Progenitor cell of endocrine pancreas (in vitro differentiated cells): Measurements from ENCODE around the gene TMEM61. TPM values are rescaled to one million over a fixed set of nuclear protein-coding genes. Genes with fewer than 3 reads are reported as not detected.

Source experiments
- DNase-seq: peaks from one replicate; pipeline ENCODE4 v3.0.0; 2021; ENCODE audit warnings: low spot score; ENCODE audit not compliant: unreplicated experiment
- H3K27ac Mint-ChIP-seq: 2 replicates; pipeline ENCODE4 v1.8.0; 2021; ENCODE audit warnings: mild to moderate bottlenecking, moderate library complexity, mixed read lengths
- H3K27me3 Mint-ChIP-seq: 2 replicates; pipeline ENCODE4 v1.8.0; 2021; ENCODE audit warnings: mixed read lengths
- H3K36me3 Mint-ChIP-seq: 2 replicates; pipeline ENCODE4 v1.8.0; 2022; ENCODE audit warnings: mixed read lengths; ENCODE audit not compliant: insufficient read depth
- H3K4me1 Mint-ChIP-seq: 2 replicates; pipeline ENCODE4 v1.8.0; 2021; ENCODE audit warnings: low read depth, mixed read lengths
- H3K4me3 Mint-ChIP-seq: 2 replicates; pipeline ENCODE4 v1.8.0; 2021; ENCODE audit warnings: low read depth, mild to moderate bottlenecking, moderate library complexity, mixed read lengths
- H3K9me3 Mint-ChIP-seq: 2 replicates; pipeline ENCODE4 v1.8.0; 2021; ENCODE audit warnings: low read depth, mixed read lengths
- CTCF ChIP-seq: fragments of 200-600 bp; sonication (generic); IDR thresholded peaks from one replicate; pipeline ENCODE4 v1.5.0; 2021; ENCODE audit warnings: antibody characterized with exemption, mild to moderate bottlenecking; ENCODE audit not compliant: unreplicated experiment
- total RNA-seq: library from RNA; stranded (reverse); gene quantifications from 2 replicates; pipeline ENCODE4 v1.2.1, GENCODE V29; 2021

The TMEM61 gene
- total RNA-seq, 1 donor from 2014 or later = 0.53 TPM

DNA sequence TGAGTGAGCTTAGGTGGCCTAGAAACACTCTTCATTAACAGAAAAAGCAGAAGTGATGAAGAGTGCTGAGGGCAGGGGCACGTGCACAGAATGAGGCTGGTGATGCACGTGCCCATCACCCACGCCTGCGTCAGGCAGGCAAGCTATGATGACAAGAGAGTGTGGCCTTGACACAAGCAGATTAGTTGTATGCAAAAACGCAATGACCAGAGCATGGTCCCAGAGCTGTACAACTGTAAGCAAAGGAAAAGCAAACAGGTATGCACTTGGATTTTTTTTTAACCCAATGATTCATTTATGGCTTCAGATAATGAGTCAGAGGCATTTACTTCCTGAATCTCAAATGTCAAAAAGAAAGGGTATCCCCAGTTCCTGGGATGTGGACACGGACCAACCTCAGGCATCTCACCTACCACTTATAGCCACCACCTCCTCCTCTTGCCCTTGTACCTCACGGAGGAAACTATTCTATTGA lies 9.1 kb upstream of the TMEM61 start:
- Mint-ChIP-seq H3K4me3 (no peak overlapping the region), H3K27me3 (peaks cover 37% of the 10 kb centered on the region), H3K36me3 (no peaks in the 10 kb centered on the region), H3K4me1 (no peaks in the 10 kb centered on the region), H3K9me3 (no peaks in the 10 kb centered on the region), H3K27ac (no peak overlapping the region)
- no peak for TF ChIP-seq CTCF
- no peak for DNase-seq

DNA sequence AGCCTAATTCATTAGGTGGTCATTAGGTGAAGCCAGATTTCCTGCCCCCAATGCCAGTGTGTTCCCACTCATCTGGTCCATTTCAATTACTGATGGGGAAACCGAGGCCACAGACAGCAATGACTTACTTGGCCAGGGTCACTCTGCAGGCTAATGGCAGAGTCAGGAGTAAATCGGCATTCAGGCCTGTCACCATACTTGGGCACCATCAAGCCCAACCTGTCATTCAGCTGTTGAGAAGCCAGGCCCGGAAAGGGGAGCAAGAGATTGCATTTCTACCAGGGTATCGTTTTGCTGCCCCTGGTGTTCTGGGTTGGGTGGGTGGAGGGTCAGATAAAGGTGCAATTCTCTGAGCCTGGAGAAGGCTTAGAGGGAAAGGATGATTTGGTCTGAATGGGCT lies 8.0 kb upstream of the TMEM61 start:
- H3K36me3 Mint-ChIP-seq = no peaks in the 10 kb centered on the region
- H3K4me3 Mint-ChIP-seq = no peak overlapping the region
- no peaks in the 10 kb centered on the region for H3K4me1 Mint-ChIP-seq
- peaks cover 38% of the 10 kb centered on the region for H3K27me3 Mint-ChIP-seq
- H3K27ac Mint-ChIP-seq = no peak overlapping the region
- no peaks in the 10 kb centered on the region for H3K9me3 Mint-ChIP-seq
- no peak for DNase-seq
- TF ChIP-seq CTCF = no peak

- peak; percentile 45 for TF ChIP-seq CTCF
- Mint-ChIP-seq H3K27ac (peak overlapping the region; percentile 13), H3K27me3 (peaks cover 45% of the 10 kb centered on the region), H3K36me3 (no peaks in the 10 kb centered on the region), H3K4me1 (no peaks in the 10 kb centered on the region), H3K9me3 (no peaks in the 10 kb centered on the region), H3K4me3 (no peak overlapping the region)
- no peak for DNase-seq
These were observed 7.1 kb upstream of the TMEM61 start for GRCh38 chr1:54973205-54973921.

GRCh38 chr1:54975356-54976108 lies 4.9 kb upstream of the TMEM61 start:
- no peak for DNase-seq
- Mint-ChIP-seq H3K27me3 (peaks cover 56% of the 10 kb centered on the region), H3K4me3 (no peak overlapping the region), H3K36me3 (no peaks in the 10 kb centered on the region), H3K4me1 (peaks cover 3% of the 10 kb centered on the region), H3K9me3 (no peaks in the 10 kb centered on the region), H3K27ac (no peak overlapping the region)
- TF ChIP-seq CTCF = no peak

DNA sequence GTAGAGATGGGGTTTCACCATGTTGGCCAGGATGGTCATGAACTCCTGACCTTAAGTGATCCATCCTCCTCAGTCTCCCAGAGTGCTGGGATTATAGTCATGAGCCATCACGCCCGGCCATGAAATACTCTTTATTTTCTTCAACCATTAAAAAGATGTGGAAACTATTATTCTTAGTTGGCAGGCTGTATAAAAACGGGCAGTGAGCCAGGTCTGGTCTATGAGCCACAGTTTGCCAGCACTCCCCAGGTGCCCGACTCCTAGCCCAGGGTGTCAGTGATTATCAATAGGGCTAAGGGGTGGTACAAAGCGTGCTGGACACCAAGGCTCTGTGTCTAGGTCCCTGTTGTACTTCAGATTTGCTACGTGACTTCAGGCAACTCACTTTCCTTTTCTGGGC lies 3.7 kb upstream of the TMEM61 start:
- H3K9me3 Mint-ChIP-seq = no peaks in the 10 kb centered on the region
- no peak overlapping the region for H3K4me3 Mint-ChIP-seq
- no peak for DNase-seq
- H3K27ac Mint-ChIP-seq = no peak overlapping the region
- no peaks in the 10 kb centered on the region for H3K36me3 Mint-ChIP-seq
- H3K4me1 Mint-ChIP-seq = peaks cover 5% of the 10 kb centered on the region
- TF ChIP-seq CTCF = no peak
- peaks cover 56% of the 10 kb centered on the region for H3K27me3 Mint-ChIP-seq
